ENCODE results near the gene ROR1. TPM values are rescaled to one million over a fixed set of nuclear protein-coding genes. Genes with fewer than 3 reads are reported as not detected.

ROR1 gene
- total RNA-seq, 1 donor from 2014 or later = 0.26 TPM

GRCh38 chr1:63883494-63884235 lies 109.8 kb downstream of the ROR1 start:
- DNase-seq (ENCODE audit: low read depth) (no peak), FAIRE-seq (no peak)
- Histone ChIP-seq H3K27me3 (ENCODE audit: control insufficient read depth, insufficient read depth, low read length) (no peaks in the 10 kb centered on the region), H3K36me3 (ENCODE audit: control insufficient read depth, insufficient read depth, low read length) (no peaks in the 10 kb centered on the region), H3K4me3 (ENCODE audit: low read depth, low read length) (no peak overlapping the region)
- TF ChIP-seq CTCF (IDR thresholded peaks at IDR 0.05; ENCODE audit: insufficient read depth, low read length, severe bottlenecking) = no peak

- no peak for TF ChIP-seq CTCF (IDR thresholded peaks at IDR 0.05; ENCODE audit: insufficient read depth, low read length, severe bottlenecking)
- no peak for FAIRE-seq
Measured at GRCh38 chr1:63884486-63884885, 110.7 kb downstream of the ROR1 start.

GRCh38 chr1:63885899-63886298 lies 112.1 kb downstream of the ROR1 start:
- FAIRE-seq = no peak
- Histone ChIP-seq H3K4me3 (ENCODE audit: low read depth, low read length) (no peak overlapping the region), H3K27me3 (ENCODE audit: control insufficient read depth, insufficient read depth, low read length) (no peaks in the 10 kb centered on the region), H3K36me3 (ENCODE audit: control insufficient read depth, insufficient read depth, low read length) (no peaks in the 10 kb centered on the region)
- no peak for TF ChIP-seq CTCF (IDR thresholded peaks at IDR 0.05; ENCODE audit: insufficient read depth, low read length, severe bottlenecking)
- DNase-seq (ENCODE audit: low read depth) = no peak

More at GRCh38 chr1:63884486-63884885, 110.7 kb downstream of the ROR1 start:
- H3K36me3 ChIP-seq (ENCODE audit: control insufficient read depth, insufficient read depth, low read length) = no peaks in the 10 kb centered on the region
- H3K27me3 ChIP-seq (ENCODE audit: control insufficient read depth, insufficient read depth, low read length) = no peaks in the 10 kb centered on the region
- DNase-seq (ENCODE audit: low read depth) = no peak
- no peak overlapping the region for H3K4me3 ChIP-seq (ENCODE audit: low read depth, low read length)

DNA sequence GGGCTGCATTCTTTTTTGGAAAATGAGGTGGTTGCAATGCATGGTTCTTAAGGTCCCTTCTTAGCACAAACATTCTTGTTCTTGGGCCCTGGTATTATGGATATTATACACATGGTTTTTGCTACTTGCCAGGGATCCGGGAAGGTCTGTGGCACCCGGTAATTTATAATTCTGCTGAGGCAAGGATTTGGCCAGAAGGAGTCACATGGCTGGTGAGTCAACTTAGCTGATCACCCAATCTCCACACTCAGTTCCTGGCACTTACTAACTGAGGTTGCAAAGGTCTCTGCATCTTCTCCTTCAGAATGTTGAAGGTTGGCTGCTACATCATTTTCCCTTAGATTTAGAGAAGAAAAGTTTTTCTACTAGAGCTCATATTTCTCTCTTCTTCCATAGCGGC lies 112.5 kb downstream of the ROR1 start:
- Histone ChIP-seq H3K27me3 (ENCODE audit: control insufficient read depth, insufficient read depth, low read length) (no peaks in the 10 kb centered on the region), H3K4me3 (ENCODE audit: low read depth, low read length) (no peak overlapping the region), H3K36me3 (ENCODE audit: control insufficient read depth, insufficient read depth, low read length) (no peaks in the 10 kb centered on the region)
- no peak for DNase-seq (ENCODE audit: low read depth)
- TF ChIP-seq CTCF (IDR thresholded peaks at IDR 0.05; ENCODE audit: insufficient read depth, low read length, severe bottlenecking) = no peak
- no peak for FAIRE-seq

DNA sequence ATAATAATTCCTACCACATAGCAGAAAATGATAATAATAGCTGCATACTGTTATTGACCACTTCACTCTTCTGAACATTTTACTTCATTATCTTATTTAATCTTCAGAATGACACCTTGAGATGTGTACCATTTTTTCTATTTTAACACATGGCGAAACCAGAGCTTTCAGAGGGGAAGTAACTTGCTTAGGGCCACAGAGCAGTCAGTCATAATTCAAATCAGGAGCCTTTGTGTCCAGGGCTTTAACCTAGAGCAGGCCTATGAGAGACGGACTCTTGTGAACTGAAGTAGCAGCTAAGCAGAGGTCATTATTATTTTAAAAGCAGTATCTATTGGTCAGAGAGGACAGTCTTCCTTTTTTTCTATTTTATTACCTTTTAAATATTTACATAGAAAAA lies 114.0 kb downstream of the ROR1 start:
- no peaks in the 10 kb centered on the region for H3K36me3 ChIP-seq (ENCODE audit: control insufficient read depth, insufficient read depth, low read length)
- FAIRE-seq (no peak), DNase-seq (ENCODE audit: low read depth) (no peak)
- no peak for TF ChIP-seq CTCF (IDR thresholded peaks at IDR 0.05; ENCODE audit: insufficient read depth, low read length, severe bottlenecking)
- H3K4me3 ChIP-seq (ENCODE audit: low read depth, low read length) = no peak overlapping the region
- no peaks in the 10 kb centered on the region for H3K27me3 ChIP-seq (ENCODE audit: control insufficient read depth, insufficient read depth, low read length)

- FAIRE-seq = no peak
- no peak for TF ChIP-seq CTCF (IDR thresholded peaks at IDR 0.05; ENCODE audit: insufficient read depth, low read length, severe bottlenecking)
- H3K36me3 ChIP-seq (ENCODE audit: control insufficient read depth, insufficient read depth, low read length) = no peaks in the 10 kb centered on the region
Measured at GRCh38 chr1:63888984-63889383, 115.2 kb downstream of the ROR1 start.

More at GRCh38 chr1:63888984-63889383, 115.2 kb downstream of the ROR1 start:
- DNase-seq (ENCODE audit: low read depth) = peak; percentile 37
- Histone ChIP-seq H3K4me3 (ENCODE audit: low read depth, low read length) (no peak overlapping the region), H3K27me3 (ENCODE audit: control insufficient read depth, insufficient read depth, low read length) (no peaks in the 10 kb centered on the region)
